ENCODE data around the gene ZNF536. TPM values are rescaled to one million over a fixed set of nuclear protein-coding genes. Genes with fewer than 3 reads are reported as not detected.

The ZNF536 gene
- total RNA-seq, 6 experiments from 2014 or later, result not detected

DNA sequence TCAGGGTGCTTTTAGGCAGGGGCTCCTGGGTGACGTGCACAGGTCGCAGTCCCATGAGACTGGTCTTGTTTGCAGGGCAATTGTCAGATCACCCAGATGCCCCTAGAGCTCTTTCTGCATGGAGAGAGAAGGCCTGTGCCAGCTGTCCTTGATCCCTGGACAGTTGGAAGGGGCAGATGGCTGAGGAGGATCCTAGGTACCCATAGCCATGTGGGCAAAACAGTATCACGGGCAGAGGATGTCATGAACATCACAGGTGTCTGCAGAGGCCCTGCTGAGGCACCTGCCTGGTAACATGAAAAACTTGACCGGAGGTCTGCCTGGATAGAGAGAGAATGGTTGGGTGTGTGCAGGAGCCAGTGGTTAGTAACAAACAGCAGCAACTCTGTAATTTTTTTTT, 99.3 kb downstream of the ZNF536 start:
- Mint-ChIP-seq H3K4me1 (ENCODE audit: low read depth) (no peaks in the 10 kb centered on the region), H3K4me3 (no peak overlapping the region), H3K9me3 (peaks cover 70% of the 10 kb centered on the region), H3K27me3 (ENCODE audit: insufficient read depth) (no peaks in the 10 kb centered on the region; the same call in 1 of the 2 replicates), H3K36me3 (ENCODE audit: low read depth) (peaks cover 8% of the 10 kb centered on the region; the same call in 1 of the 2 replicates), H3K27ac (no peak overlapping the region)
- no peak for DNase-seq
- TF ChIP-seq, protein P1, sequence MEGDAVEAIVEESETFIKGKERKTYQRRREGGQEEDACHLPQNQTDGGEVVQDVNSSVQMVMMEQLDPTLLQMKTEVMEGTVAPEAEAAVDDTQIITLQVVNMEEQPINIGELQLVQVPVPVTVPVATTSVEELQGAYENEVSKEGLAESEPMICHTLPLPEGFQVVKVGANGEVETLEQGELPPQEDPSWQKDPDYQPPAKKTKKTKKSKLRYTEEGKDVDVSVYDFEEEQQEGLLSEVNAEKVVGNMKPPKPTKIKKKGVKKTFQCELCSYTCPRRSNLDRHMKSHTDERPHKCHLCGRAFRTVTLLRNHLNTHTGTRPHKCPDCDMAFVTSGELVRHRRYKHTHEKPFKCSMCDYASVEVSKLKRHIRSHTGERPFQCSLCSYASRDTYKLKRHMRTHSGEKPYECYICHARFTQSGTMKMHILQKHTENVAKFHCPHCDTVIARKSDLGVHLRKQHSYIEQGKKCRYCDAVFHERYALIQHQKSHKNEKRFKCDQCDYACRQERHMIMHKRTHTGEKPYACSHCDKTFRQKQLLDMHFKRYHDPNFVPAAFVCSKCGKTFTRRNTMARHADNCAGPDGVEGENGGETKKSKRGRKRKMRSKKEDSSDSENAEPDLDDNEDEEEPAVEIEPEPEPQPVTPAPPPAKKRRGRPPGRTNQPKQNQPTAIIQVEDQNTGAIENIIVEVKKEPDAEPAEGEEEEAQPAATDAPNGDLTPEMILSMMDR (IDR thresholded peaks at IDR 0.05), result no peak

DNA sequence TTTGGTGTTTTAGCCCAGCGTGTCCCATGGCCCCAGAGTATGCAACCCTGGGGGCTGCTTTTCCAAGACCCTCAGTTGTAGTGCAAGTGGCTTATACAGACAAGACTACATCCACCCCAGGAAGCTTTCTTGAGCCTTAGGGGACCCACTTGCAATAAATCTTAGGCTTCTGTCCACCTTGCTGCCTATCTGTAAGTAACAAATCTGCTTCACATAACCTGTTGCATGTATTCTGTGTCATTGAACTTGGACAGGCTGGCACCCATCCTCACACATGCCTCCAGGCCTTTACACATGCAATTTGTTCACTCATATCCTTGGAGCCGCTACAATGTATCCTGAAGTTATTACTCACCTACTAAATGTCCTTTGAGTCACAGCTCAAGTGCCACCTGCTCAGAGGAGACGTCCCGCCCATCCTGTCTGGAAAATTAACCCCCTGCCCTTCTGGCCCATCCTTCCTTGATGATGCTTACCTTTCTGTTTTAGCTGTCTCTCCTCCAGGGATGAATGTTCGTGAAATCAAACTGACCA, 101.2 kb downstream of the ZNF536 start:
- H3K9me3 Mint-ChIP-seq, result peaks cover 58% of the 10 kb centered on the region
- H3K36me3 Mint-ChIP-seq (ENCODE audit: low read depth), result peaks cover 8% of the 10 kb centered on the region; the same call in 1 of the 2 replicates
- no peaks in the 10 kb centered on the region for H3K4me1 Mint-ChIP-seq (ENCODE audit: low read depth)
- TF ChIP-seq, protein P1 (IDR thresholded peaks at IDR 0.05), result no peak
- DNase-seq, result no peak
- no peak overlapping the region for H3K4me3 Mint-ChIP-seq
- H3K27me3 Mint-ChIP-seq (ENCODE audit: insufficient read depth), result no peaks in the 10 kb centered on the region; the same call in 1 of the 2 replicates
- no peak overlapping the region for H3K27ac Mint-ChIP-seq

DNA sequence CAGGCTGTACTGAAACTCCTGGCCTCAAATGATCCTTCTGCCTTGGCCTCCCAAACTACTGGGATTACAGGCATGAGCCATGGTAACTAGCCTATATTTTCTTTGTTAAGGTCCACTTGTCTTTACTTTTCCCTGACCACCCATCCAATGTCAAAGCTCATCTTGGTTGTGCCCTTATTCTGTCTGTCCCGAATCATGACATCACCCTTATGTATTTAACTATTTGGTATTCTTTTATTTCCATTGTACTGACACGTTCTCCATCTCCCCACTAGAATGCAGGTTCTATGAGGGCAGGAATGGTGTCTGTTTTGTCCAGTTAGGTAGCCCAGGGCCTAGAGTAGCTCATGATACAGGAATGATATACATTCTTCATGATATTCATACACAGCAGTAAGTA, 104.8 kb downstream of the ZNF536 start:
- no peaks in the 10 kb centered on the region for H3K4me1 Mint-ChIP-seq (ENCODE audit: low read depth)
- peaks cover 63% of the 10 kb centered on the region for H3K9me3 Mint-ChIP-seq
- H3K27me3 Mint-ChIP-seq (ENCODE audit: insufficient read depth), result no peaks in the 10 kb centered on the region; the same call in 1 of the 2 replicates
- TF ChIP-seq, protein P1 (IDR thresholded peaks at IDR 0.05), result no peak
- DNase-seq, result no peak
- H3K36me3 Mint-ChIP-seq (ENCODE audit: low read depth), result peaks cover 12% of the 10 kb centered on the region
- no peak overlapping the region for H3K27ac Mint-ChIP-seq
- H3K4me3 Mint-ChIP-seq, result no peak overlapping the region

DNA sequence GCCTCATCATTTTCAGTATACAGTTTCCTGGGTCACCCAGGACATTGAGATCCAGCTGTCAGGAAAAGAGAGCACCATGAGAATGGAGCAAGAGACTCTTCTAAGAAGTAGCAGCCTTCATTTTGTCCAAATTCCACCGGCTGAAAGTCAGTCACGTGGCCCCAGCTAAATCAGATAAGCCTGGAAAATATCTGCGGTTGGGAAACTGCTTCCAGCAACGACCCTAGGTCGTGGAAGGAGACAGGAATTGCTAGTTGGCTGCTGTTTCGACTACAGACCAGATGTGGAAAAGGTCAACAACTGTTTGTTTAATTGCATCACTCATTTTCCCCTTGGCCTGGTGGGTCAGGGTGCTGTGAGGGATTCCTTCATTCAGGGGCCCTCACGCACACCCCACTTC, 107.0 kb downstream of the ZNF536 start:
- H3K9me3 Mint-ChIP-seq, result peaks cover 60% of the 10 kb centered on the region
- no peak overlapping the region for H3K27ac Mint-ChIP-seq
- H3K27me3 Mint-ChIP-seq (ENCODE audit: insufficient read depth), result no peaks in the 10 kb centered on the region; the same call in none of the 2 replicates
- DNase-seq, result no peak
- TF ChIP-seq, protein P1 (IDR thresholded peaks at IDR 0.05), result no peak
- H3K4me1 Mint-ChIP-seq (ENCODE audit: low read depth), result no peaks in the 10 kb centered on the region
- H3K36me3 Mint-ChIP-seq (ENCODE audit: low read depth), result peaks cover 12% of the 10 kb centered on the region
- no peak overlapping the region for H3K4me3 Mint-ChIP-seq

DNA sequence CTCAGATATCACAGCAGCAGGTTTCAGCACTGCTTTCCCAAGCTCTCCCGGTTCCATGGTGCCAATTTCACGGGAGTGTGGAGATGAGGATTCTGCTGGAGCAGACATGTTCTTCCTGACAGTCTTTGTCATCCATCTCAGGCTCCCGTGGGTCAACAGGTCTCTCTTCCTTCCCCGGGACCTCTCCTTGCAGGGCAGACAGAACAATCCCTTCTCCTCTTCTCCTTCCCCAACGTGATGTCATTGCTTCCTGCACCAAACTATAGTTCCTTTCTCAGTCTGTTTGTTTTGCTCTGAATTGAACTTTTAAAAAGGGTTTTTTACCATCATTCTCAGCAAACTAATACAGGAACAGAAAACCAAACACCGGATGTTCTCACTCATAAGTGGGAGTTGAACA, 107.9 kb downstream of the ZNF536 start:
- Mint-ChIP-seq H3K4me1 (ENCODE audit: low read depth) (no peaks in the 10 kb centered on the region), H3K27me3 (ENCODE audit: insufficient read depth) (no peaks in the 10 kb centered on the region; the same call in none of the 2 replicates), H3K36me3 (ENCODE audit: low read depth) (peaks cover 12% of the 10 kb centered on the region), H3K9me3 (peaks cover 63% of the 10 kb centered on the region), H3K4me3 (no peak overlapping the region), H3K27ac (no peak overlapping the region)
- no peak for DNase-seq
- TF ChIP-seq, protein P1 (IDR thresholded peaks at IDR 0.05), result no peak
